ENCODE measurements around the gene TCF4. TPM values are rescaled to one million over a fixed set of nuclear protein-coding genes. Genes with fewer than 3 reads are reported as not detected.

Gene TCF4
- polyA plus RNA-seq, 1 donor (not counting 4 experiments of a cell fraction or from before 2014, with no cell fraction given): 9.7 TPM

DNA sequence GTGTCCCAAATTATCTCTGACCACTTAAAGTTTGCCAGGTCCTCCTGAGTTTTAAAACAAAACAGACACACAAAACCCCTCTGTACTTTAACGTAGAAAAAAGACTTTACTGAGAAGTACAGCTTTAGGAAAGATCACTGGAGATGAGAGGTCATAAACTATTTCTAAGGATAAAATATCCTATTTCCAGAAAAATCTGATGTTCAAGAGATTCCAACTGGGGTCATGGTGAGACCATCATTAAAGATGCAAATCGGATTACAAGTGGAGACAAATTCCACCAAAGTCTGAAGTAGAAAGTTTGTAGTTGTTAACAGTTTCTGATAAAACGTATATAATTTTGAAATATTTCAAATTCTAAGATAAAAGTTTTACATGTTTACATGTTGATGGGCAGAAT is 241.6 kb downstream of the TCF4 start:
- H3K4me1 ChIP-seq (ENCODE audit: control insufficient read depth, extremely low read depth, insufficient read depth, low read length): no peaks in the 10 kb centered on the region
- H3K9ac ChIP-seq (ENCODE audit: control insufficient read depth, extremely low read depth, insufficient read depth, low read length): no peak overlapping the region
- no peaks in the 10 kb centered on the region for H3K9me3 ChIP-seq (ENCODE audit: control insufficient read depth, low read depth, low read length)
- dilution Hi-C loops (cut with MboI; ENCODE audit: extremely low pct_ligation_motif_present, low sequenced_read_pairs): no loop called here
- H3K4me3 ChIP-seq (ENCODE audit: control insufficient read depth in 2 of 3, extremely low read depth in 1 of 3, insufficient read depth in 2 of 3, low read depth in 1 of 3, low read length in 3 of 3): no peak overlapping the region
- no peak overlapping the region for H3K4me2 ChIP-seq (ENCODE audit: control insufficient read depth, extremely low read depth, insufficient read depth, low read depth, low read length)
- no peaks in the 10 kb centered on the region for H3K36me3 ChIP-seq (ENCODE audit: control insufficient read depth in 2 of 2, extremely low read depth in 1 of 2, insufficient read depth in 2 of 2, low read length in 2 of 2)
- no peaks in the 10 kb centered on the region for H3K9me1 ChIP-seq (ENCODE audit: control insufficient read depth, extremely low read depth, insufficient read depth, low read length)
- H3K79me2 ChIP-seq (ENCODE audit: control insufficient read depth, insufficient read depth, low read length): no peaks in the 10 kb centered on the region
- no peak overlapping the region for H3K27ac ChIP-seq (ENCODE audit: control insufficient read depth, insufficient read depth, low read length)
- H3K27me3 ChIP-seq (ENCODE audit: control insufficient read depth, extremely low read depth, insufficient read depth, low read length): no peaks in the 10 kb centered on the region
- FAIRE-seq (no peak), DNase-seq (ENCODE audit: low read depth, low spot score) (no peak)
- H2AFZ ChIP-seq (ENCODE audit: control insufficient read depth, low read length): no peak overlapping the region
- TF ChIP-seq, protein P1, sequence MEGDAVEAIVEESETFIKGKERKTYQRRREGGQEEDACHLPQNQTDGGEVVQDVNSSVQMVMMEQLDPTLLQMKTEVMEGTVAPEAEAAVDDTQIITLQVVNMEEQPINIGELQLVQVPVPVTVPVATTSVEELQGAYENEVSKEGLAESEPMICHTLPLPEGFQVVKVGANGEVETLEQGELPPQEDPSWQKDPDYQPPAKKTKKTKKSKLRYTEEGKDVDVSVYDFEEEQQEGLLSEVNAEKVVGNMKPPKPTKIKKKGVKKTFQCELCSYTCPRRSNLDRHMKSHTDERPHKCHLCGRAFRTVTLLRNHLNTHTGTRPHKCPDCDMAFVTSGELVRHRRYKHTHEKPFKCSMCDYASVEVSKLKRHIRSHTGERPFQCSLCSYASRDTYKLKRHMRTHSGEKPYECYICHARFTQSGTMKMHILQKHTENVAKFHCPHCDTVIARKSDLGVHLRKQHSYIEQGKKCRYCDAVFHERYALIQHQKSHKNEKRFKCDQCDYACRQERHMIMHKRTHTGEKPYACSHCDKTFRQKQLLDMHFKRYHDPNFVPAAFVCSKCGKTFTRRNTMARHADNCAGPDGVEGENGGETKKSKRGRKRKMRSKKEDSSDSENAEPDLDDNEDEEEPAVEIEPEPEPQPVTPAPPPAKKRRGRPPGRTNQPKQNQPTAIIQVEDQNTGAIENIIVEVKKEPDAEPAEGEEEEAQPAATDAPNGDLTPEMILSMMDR (optimal IDR thresholded peaks at IDR 0.05 in 1 of 3, IDR thresholded peaks at IDR 0.05 in 1 of 3, conservative IDR thresholded peaks at IDR 0.05 in 1 of 3; ENCODE audit: extremely low read depth in 1 of 3, insufficient read depth in 2 of 3, low read length in 3 of 3): no peak
- no peak for TF ChIP-seq EZH2 (IDR thresholded peaks at IDR 0.05; ENCODE audit: low read length)
- H4K20me1 ChIP-seq (ENCODE audit: control insufficient read depth, extremely low read depth, insufficient read depth, low read length): no peaks in the 10 kb centered on the region

DNA sequence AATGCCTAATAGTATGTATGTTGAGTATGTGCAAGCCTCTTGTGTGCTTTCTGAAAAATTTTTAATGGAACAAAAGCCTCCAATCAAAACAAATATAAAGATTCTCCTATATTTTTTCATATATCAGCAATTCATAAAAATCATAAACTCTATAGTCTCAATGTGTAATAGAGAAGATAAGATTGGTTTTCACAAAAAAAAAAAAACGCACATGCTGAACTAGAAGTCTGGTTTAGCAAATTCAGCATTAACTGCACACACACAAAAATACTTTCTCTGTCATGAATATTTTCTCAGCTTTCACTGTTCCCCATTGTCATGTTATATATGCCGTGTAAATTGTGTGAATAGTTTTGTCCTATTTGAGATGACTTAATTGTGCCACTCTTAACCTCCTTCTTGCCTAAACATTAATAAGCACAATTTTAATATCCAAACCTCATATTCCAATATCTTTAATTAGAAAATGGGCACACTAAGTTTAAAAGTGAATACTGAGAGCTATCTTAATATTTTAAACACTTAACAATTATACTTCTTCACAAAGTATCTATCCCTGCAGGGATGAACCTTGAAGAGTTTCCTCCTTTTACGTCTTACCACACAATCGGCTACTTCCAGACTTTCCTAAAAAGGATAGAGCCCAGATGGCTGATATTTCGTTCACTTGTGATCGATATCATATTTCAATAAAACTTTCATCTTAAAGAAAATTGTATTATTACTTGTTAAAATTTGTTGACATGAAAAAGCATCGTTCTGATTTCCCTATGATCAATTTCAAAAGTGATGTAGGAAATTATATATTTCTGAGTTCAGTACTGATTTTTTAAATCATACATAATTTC is 242.7 kb downstream of the TCF4 start:
- no peaks in the 10 kb centered on the region for H3K36me3 ChIP-seq (ENCODE audit: control insufficient read depth in 2 of 2, extremely low read depth in 1 of 2, insufficient read depth in 2 of 2, low read length in 2 of 2)
- H3K27ac ChIP-seq (ENCODE audit: control insufficient read depth, insufficient read depth, low read length): no peak overlapping the region
- no peaks in the 10 kb centered on the region for H3K27me3 ChIP-seq (ENCODE audit: control insufficient read depth, extremely low read depth, insufficient read depth, low read length)
- no peaks in the 10 kb centered on the region for H4K20me1 ChIP-seq (ENCODE audit: control insufficient read depth, extremely low read depth, insufficient read depth, low read length)
- no peak for DNase-seq (ENCODE audit: low read depth, low spot score)
- H3K79me2 ChIP-seq (ENCODE audit: control insufficient read depth, insufficient read depth, low read length): no peaks in the 10 kb centered on the region
- H3K4me3 ChIP-seq (ENCODE audit: control insufficient read depth in 2 of 3, extremely low read depth in 1 of 3, insufficient read depth in 2 of 3, low read depth in 1 of 3, low read length in 3 of 3): no peak overlapping the region
- no peak for TF ChIP-seq EZH2 (IDR thresholded peaks at IDR 0.05; ENCODE audit: low read length)
- TF ChIP-seq, protein P1 (optimal IDR thresholded peaks at IDR 0.05 in 1 of 3, IDR thresholded peaks at IDR 0.05 in 1 of 3, conservative IDR thresholded peaks at IDR 0.05 in 1 of 3; ENCODE audit: extremely low read depth in 1 of 3, insufficient read depth in 2 of 3, low read length in 3 of 3): no peak
- no peak overlapping the region for H2AFZ ChIP-seq (ENCODE audit: control insufficient read depth, low read length)
- no peak for FAIRE-seq
- H3K9ac ChIP-seq (ENCODE audit: control insufficient read depth, extremely low read depth, insufficient read depth, low read length): no peak overlapping the region
- no peak overlapping the region for H3K4me2 ChIP-seq (ENCODE audit: control insufficient read depth, extremely low read depth, insufficient read depth, low read depth, low read length)
- H3K4me1 ChIP-seq (ENCODE audit: control insufficient read depth, extremely low read depth, insufficient read depth, low read length): no peaks in the 10 kb centered on the region
- H3K9me1 ChIP-seq (ENCODE audit: control insufficient read depth, extremely low read depth, insufficient read depth, low read length): no peaks in the 10 kb centered on the region
- dilution Hi-C loops (cut with MboI; ENCODE audit: extremely low pct_ligation_motif_present, low sequenced_read_pairs): no loop called here
- H3K9me3 ChIP-seq (ENCODE audit: control insufficient read depth, low read depth, low read length): no peaks in the 10 kb centered on the region

All from keratinocyte (primary cell).